NCI-H774 (cell line): Measurements from ENCODE around the gene FAM83B.
"Not testable (repeated sequence)": the region's sequence is repeated elsewhere in the genome, so short reads cannot be mapped to it uniquely, and the experiment has no call there.

ENCODE experiments used
- DNase-seq: peaks from one replicate; lab custom pipeline; 2025; lab: John Stamatoyannopoulos, UW

FAM83B gene

DNA sequence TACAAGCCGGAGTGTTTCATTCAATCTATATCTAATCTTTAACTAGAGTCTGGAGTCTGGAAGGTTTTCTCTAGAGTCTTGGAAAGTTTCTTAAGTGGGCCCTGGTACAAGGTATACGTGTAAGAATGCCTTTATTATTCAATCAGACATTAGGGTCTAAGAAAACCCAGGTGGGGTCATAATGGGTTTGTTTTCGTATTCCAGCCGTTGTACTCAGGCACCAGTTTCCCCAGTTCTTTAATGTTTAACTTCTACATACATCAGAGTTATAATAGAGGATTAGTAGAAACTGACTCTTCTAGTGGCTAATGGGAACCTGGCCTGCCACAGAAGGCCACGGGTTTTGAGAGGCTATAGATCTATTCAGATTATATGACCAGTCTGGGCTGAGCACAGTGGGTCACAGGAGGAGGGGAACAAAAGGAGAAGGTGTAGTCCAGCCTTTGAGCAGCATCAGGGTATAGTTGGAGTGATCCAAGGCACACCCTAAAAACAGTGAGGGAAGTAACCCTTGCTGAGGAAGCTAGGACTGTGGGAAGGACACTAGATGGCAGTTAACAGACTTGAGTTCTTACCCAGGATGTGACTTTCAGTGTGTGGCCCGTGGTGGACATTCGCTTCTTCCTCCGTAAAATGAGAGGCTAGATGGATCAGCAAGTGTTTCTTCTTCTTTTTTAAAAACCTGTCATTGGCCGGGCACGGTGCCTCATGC is 15.5 kb downstream of the FAM83B start:
- DNase-seq = no peak

DNA sequence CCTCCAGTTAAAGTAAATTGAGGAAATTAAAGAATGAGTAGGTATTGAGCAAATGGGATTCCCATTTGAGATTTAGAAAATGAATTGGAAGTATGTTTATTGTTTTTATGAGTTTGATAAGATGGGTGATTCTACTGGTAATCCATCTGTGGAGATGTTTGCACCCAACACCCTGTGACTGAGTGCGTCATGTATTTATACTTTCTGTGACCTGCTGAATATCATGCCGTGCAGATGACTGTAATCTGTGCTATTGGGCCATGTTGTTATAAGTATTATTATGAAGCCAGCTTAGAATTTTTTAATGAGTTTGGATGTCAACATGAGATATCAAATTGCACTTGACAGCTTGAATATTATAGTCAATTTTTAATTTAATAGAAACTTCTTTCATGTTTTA is 17.7 kb downstream of the FAM83B start:
- no peak for DNase-seq

DNA sequence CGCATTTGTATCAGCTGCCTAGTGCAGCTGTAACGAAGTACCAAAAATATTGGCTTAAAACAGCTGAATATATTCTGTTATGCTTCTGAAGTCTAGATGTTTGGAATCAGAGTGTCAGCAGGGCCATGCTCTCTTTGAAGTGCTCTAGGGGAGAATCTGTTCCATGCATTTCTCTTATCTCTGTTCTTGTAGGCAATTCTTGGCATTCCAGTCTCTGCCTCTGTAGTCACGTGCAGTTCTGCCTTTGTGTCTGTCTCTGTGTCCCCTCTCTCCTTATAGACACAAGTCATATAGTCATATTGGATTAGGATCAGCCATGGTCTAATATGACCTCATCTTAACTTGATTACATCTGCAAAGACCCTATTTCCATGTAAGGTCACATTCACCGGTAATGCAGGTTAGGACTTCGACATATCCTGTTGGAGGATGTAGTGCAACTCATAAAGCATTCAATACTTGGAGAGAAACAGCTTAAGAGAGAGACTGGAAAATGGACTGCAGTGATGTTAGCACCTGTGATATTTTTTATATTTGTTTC is 18.6 kb downstream of the FAM83B start:
- no peak for DNase-seq

DNA sequence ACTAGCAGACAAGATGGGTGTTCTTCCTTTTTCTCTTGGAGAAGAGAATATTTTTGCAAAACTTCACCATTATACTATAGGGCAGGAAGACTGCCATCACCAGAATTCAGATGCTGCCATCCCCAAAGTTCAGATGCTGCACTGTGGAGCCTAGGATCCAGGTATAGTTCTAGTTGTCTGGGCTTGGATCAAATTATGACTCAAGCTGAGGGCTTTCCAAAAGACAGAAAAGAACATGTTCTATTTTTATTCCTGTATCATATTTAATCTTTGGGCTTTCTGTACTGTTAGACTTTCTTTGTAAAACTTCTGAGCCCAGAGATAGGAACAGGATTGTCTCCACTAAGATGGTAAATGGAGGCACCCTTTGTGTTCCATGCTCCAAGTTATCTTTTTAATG is 22.0 kb downstream of the FAM83B start:
- DNase-seq = no peak

DNA sequence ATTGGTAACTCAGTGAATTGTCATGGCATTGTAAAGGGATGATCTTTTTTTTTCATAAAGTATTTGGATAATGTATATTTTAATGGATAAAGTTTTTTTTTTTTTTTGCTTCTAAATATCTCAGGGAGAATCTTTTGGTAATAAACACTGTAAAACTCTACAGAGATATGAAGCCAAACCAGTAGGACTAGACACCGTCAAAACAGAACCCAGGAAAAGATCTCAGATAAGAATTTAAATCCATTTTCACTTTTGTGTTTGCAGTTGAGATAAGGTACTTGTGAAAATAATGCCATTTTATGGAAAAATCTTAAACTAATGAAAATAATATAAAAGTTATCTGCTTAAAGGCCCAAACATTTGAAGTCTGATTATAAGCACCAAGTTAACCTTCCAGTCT is 27.0 kb downstream of the FAM83B start:
- DNase-seq = no peak

DNA sequence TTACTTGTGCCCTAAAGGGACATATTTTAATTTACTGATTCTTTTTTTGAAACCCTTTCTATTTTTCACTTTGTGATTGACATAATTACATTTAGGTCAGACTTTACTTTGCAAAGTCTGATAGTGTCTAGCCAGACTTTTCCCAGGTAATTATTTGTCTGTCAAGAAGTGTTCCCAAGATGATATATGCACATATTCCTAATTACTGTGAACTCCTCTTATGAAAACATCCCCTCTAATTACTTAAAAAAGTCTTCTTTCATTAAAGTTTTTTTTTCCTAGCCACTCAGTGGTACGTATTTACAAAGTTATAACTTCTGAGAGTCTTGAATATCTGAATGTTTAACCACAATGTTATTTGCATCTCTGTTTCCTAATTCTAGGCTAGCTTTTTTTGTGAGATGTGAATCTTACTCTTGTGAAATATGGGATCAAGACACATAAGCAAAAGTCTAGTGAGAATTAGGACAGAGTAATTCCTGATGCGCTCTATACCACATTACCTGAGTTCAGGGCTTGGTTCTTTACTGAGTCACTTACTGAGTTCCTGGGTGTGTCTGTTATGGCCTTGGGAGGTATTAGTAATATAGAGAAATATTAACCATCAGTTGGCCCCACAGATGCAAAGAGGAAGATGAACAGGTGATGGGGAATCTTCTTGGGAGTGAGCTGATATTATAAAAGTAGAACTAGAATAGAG is 27.9 kb downstream of the FAM83B start:
- no peak for DNase-seq

DNA sequence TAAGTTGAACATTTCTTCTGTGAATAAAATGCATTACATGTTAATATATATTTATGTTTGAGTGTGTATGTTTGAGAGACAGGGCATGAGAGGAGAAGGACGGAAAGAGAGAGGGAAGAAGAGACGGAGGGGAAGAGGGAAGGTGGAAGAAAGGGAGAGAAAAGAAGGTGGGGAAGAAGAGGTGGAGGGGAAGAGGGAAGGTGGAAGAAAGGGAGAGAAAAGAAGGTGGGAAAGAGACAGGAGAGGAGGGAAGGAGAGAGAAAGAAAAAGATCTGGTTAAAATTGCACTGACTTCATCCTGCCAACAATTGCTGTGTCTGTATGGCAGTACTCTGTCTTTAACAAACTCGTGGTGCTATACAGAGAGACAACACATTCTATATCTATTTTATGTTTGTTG is 29.0 kb downstream of the FAM83B start:
- DNase-seq = no peak

DNA sequence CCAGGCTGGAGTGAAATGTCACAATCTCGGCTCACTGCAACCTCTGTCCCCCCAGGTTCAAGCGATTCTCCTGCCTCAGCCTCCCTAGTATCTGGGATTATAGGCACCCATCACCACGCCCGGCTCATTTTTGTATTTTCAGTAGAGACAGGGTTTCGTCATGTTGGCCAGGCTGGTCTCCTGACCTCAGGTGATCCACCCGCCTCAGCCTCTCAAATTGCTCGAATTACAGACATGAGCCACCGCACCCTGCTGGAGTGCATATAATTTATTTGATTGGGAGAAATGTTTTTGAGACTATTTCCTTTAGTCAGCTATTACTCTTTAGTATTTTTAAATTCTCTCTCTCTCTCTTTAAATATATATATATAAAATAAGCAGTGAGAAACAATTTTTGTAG is 29.8 kb downstream of the FAM83B start:
- no peak for DNase-seq

DNA sequence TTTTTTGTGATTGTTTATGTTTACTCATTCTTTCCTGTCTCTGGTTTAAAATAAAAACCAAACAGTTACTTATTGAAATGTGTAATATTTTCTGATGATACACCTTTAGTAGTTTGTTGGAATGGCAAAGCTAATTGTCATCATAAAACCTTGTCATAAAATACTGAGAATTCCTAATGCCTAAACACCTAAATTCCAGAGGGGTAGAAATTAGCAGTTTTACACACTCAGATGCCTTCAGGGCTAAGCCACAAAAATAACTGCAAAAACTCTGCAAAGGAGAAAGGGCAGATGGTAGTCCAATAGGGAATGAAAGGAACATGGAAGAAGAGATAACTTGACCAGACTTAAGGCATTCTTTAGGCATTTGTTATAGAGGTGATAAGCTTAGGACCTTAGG is 30.3 kb downstream of the FAM83B start:
- no peak for DNase-seq

DNA sequence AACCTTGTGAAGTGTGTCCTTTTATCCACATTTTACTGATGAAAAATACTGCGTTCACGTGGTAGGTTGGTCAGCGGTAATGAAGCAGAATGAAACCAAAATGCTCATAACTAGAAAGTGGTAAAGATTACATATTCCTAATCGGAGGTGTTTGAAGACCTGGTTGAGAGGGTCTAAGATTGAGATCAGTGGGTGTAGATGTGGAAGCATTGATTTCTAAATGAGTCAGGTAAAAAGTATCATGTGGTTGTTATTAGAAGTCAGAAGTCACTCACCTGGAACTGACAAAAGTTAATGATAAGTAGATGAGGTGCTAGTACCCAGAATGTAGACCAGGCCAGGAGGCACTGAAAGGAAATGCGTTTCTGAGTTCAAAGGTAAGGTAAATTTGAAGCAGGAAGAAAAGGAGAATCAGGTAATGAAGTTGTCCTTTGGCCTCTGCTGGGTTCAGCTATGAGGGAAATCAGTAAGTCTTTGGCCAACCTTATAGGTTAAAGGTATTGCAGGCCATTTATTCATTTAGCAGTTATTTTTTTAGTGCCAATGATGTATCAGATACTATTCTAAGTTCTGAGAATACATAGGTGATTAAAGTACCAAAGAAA is 31.2 kb downstream of the FAM83B start:
- DNase-seq = no peak

DNA sequence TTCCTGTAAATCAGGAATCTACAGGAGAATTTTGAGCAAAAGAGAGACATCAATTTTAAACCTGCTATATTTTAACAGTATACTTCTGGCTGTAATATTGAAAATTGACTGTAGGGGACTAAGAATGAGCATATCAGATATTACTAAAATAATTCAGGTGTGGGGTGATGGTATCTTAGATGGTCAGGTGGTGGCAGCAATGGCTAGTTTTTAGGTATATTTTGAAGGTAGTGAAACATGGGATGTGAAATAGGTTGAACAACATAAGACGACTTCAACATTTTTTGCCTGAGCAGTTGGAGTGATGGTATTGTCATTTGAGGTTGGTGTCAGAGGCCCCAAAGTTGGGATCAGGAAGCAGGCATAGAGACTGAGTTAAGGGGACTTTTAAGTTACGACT is 32.1 kb downstream of the FAM83B start:
- DNase-seq = peak; percentile 5

DNA sequence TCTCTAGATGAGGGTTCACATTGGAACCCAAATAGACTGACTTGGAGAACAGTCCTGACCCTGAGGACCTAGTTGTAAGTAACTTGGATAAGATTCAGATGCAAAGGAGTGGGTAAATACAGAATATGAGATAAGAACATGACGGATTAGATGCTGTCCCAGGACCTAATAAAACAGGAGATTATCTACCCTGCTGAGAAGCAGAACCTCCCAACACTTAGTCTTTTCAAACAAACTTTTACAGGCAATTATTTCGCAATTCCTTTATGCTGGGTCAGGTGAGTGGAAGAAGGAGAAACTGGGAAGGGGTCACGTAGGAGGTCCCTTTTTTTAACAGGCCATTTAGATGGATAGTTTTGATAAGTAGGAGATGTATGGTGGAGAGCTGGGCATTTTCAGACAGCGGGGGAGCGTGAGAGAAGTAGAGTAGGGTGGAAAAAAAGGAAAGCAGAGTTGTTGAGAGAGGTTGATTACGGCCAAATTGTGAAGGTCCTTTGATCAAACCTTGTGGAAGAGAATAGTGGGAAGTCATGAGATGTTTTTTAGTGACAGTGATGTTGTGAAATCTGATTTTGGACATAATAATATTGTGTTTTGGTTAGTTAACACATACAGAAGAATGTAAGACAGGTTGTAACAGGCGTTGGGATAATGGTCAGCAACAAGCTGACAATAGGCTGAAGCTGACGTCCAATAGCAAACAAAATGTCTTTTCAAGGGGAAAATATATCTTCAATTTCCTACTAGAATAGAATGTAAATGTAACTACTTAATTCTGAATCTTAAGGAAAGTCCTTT is 32.8 kb downstream of the FAM83B start:
- DNase-seq = no peak

DNA sequence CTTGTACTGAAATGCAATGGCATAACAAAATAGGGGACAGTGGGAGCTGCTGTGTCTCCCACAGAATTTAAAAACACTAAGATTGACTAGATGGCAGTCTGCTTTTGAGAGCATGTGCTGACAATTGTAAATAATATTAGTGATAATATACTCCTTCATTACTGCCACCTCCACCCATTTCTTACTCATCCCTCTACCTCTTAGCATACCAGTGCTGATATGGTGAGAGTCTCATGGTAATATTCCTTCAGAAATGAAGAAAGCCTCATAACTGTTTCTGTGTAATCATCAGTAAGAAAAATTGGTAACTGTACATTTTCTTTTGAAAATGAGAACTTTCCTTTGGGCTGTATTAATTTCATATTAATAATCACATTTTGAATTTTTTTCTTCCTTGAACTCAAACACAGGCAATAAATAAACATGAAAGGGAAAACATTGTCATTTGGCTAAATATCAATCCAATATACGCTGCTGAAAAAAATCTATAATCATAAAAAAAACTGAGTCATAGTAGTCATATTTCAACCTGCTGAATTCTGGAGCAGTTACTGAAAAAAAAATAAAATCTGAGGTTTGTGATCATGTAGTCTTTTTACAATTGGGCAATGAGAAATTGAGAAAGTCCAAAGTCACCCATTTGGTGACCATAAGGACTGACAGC is 34.6 kb downstream of the FAM83B start:
- no peak for DNase-seq

DNA sequence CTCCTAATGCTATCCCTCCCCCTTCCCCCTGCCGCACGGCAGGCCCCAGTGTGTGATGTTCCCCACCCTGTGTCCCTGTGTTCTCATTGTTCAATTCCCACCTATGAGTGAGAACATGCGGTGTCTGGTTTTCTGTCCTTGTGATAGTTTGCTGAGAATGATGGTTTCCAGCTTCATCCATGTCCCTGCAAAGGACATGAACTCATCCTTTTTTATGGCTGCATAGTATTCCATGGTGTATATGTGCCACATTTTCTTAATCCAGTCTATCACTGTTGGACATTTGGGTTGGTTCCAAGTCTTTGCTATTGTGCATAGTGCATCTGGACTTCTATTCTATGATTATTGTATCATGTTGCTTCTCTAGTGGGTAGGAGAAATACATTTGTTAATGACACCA is 35.3 kb downstream of the FAM83B start:
- not testable (repeated sequence) for DNase-seq

DNA sequence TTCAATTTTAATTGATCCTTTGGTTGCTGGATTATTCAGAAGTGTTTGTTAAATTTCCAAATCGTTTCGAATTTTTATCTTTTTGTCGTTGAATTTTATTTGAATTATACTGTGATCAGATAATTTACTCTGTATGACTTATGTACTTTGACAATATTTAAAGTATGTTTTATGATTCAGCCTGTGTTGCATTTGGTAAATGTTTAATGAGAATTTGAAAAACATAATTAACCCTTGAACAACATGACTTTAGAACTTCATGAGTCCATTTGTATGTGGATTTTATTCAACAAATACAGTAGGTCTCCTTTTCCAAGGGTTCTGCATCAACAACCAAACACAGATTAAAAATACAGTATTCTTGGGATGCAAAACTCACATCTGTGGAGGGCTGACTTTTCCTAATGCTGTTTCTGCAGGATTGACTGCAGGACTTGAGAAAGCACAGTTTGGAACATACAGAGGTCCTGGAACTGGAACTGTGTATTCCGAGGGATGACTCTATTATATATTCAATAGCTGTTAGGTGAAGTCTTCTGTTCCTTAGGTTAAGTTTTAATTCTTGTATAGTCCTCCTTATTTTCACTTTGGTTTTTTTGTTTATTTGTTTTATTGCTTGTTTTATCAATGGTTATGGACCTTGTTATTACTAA is 40.5 kb downstream of the FAM83B start:
- no peak for DNase-seq

DNA sequence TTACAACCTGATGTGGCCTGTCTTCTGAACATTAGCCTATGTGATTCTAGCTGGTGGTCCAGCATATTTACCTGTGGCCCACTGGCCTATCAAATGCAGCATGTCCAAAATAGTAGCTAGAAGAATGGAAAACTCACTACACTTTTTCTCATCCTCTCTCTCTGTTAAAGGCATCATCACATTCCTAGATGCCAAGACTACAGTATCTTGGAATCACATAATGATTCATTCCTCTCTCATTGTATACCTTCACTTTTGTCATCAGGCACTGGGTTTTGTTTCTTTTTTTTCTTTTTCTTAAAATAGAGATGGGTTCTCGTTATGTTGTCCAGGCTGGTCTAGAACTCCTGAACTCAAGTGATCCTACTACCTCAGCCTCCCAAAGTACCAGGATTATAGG is 45.0 kb downstream of the FAM83B start:
- DNase-seq = no peak

DNA sequence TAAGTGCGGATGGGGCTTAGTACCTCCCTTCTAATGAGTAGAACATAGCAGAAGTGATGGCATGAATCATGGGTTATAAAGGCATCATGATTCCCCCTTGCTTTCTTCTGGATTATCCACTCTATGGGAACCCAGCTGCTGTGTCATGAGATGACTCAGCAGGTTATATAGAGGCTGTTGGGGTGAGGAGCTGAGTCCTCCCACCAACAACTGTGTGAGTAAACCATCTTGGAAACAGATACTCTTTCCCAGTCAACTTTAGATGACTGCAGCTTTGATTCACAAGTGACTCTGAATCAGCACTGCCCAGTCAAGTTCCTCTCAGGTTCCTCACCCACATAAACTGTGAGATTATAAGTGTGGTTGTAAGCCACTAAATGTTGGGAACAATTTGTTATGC is 46.3 kb downstream of the FAM83B start:
- no peak for DNase-seq

DNA sequence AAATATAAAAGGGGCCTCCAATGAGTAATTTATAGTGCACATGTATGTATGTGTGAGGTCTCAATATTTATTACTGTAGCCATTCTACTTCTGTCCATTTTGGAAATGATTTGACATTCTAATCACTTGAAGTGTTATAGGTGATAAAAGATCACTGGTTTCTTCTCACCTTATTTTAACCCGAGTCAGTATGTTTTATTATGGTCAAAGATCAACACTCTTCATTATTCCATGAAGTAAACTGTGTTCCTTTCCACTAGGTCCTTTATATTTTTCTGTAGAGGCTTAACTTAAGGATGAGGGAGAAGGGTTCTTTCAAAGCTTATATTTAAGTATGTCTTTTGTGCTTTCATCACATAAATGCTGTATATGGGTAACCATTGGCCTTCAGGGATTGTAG is 47.2 kb downstream of the FAM83B start:
- DNase-seq = no peak

DNA sequence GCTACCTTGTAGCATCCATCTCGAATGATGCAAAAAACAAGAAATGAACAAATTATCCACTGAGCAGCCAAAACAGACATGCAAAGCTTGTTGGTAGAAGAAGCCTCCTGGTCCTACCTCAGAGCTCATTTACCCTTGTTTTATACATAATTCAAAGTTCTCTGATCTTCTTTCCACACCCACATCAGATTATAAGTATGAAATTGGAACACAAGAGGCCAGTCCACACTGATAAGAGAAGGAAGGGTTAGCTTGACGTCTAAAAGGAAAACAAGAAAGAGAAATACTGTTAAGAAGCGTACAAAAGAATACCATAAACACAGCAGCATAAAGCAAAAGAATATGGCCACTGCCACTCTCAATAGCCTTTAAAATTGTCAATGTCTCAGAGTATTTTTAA is 49.7 kb downstream of the FAM83B start:
- DNase-seq = no peak

DNA sequence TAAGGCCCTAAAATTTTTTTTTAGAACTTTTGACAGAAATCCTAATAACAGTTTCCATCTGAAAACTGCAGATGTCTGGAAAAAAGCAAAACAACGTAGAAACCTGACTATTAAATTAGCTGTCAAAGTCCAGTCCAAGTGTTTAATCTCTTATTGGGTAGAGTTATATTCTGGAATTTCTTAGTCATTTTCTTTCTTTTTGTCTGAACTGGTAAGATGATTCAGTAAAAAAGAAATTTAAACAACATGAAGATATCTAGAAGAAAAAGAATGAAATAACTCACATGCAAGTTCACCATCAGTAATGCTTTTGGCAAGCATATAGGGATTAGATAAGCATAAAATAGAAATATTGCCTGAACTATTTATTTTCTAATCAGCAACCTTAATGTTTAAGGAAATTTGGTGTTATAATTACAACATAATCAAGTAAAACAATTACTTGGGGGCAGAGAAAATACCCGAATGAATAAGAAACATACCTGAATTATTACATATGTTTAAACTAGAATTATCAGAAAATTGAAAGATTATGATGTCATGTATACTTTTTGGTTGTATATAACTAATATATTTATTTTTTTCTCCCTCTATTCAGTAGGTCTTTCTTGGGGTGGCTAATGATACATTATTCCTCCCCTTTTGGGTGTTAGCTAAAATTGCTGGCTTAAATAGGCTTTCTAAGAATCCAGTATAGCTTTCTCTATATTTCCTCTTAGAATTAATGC is 51.1 kb downstream of the FAM83B start:
- DNase-seq = no peak

DNA sequence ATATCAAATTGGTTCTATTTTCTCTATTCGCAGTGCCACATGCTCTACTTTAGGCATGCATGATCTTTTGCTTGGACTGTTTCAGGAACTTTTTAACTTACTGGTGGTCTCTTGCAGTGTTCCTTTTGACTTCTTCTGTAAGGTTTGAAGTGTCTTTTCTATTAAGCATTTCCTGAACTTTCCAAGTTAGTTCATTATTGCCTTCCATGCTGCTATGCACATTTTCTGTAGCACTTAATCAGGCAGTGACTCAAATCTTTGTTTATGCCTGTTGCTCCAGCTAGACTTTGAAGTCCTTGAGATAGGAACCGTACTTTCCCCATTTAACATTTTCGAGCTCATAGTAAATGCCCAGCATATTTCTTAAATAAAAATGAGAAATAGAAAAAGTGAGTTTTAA is 52.2 kb downstream of the FAM83B start:
- no peak for DNase-seq
